Astrocyte of the cerebellum (primary cell): ENCODE results near the gene SH2D4B.

ENCODE experiments used
- DNase-seq: peaks from one replicate; pipeline ENCODE4 v3.0.0-alpha.2; 2011; ENCODE audit warnings: low read depth
- H3K4me3 ChIP-seq: 2 replicates; pipeline ENCODE4 v1.5.1; 2011; ENCODE audit warnings: mild to moderate bottlenecking, low read depth, low read length, moderate library complexity
- CTCF ChIP-seq: IDR thresholded peaks from 2 replicates; pipeline ENCODE4 v1.5.1; 2012; ENCODE audit warnings: low read length, low read depth, moderate library complexity, mild to moderate bottlenecking; ENCODE audit errors: missing control alignments
- in situ Hi-C: cut with HindIII; loops from 2 replicates; pipeline ENCODE4 v1.10.0; 2017; ENCODE audit warnings: low sequenced_read_pairs

The SH2D4B gene

DNA sequence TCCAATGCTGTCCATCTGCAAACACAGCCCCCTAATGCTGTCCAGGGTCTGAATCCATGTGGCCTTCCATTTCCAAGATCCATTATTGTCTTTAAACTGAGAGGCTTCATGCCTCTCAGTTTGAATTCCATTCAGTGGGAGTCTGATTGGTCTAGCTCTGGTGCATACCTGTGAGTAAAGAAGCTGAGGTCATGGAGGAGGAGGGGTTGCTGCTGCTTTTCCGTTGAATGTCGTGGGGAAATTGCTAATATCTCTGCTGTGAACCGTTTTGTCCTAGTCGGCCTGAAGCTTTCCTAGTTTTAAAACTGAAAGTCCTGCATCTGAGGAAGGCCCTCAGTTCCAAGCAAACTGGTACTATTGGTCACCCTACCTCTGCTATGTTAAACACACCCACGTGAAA lies 17.7 kb downstream of the SH2D4B start:
- H3K4me3 ChIP-seq: no peak overlapping the region
- DNase-seq: no peak
- TF ChIP-seq CTCF: no peak
- in situ Hi-C loops: no loop called here

DNA sequence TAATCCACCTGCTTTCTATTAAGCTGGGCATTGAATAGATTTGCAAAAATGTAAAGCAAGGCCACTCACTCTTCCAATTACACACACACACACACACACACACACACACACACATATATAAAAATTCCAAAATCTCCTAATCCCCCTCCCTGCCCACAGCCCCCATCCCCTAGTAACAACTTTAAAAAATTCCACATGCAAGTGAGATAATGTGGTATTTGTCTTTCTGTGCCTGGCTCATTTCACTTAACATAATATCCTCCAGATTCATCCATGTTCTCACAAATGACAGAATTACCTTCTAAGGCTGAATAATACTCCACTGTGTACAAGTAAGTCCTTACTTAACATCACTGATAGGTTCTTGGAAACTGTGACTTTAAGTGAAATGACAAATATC lies 24.2 kb downstream of the SH2D4B start:
- no peak overlapping the region for H3K4me3 ChIP-seq
- in situ Hi-C loops: loop anchor here (5.0 kb wide), 1 partner anchor 55 kb away; no protein-coding TSS in a partner anchor
- TF ChIP-seq CTCF: no peak
- no peak for DNase-seq

DNA sequence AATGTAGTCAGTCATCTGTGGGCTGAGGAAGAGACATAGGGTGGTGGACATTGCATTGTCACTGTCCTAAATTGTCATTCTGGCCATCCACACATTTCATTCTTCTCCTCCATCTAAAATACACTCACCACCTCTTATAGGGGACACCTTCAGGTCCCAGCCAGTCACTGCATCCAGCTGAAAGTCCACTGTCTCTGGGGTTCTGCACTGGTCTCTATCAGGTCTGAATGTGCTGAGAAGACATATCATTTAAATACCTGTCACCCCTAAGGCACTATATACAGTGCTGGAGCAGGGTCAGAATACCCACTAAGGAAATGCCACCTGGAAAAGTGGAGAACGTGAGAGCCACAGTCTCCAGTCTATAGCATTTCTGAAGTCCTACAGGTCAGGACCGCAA lies 29.6 kb downstream of the SH2D4B start:
- H3K4me3 ChIP-seq: no peak overlapping the region
- TF ChIP-seq CTCF: no peak
- DNase-seq: no peak
- in situ Hi-C loops: no loop called here

- H3K4me3 ChIP-seq: no peak overlapping the region
- in situ Hi-C loops: no loop called here
- DNase-seq: no peak
- TF ChIP-seq CTCF: no peak
These were observed 31.6 kb downstream of the SH2D4B start for GRCh38 chr10:80569131-80569895.

- no peak for TF ChIP-seq CTCF
- DNase-seq: no peak
- in situ Hi-C loops: no loop called here
- no peak overlapping the region for H3K4me3 ChIP-seq
These were observed 33.6 kb downstream of the SH2D4B start for GRCh38 chr10:80571352-80571751.

DNA sequence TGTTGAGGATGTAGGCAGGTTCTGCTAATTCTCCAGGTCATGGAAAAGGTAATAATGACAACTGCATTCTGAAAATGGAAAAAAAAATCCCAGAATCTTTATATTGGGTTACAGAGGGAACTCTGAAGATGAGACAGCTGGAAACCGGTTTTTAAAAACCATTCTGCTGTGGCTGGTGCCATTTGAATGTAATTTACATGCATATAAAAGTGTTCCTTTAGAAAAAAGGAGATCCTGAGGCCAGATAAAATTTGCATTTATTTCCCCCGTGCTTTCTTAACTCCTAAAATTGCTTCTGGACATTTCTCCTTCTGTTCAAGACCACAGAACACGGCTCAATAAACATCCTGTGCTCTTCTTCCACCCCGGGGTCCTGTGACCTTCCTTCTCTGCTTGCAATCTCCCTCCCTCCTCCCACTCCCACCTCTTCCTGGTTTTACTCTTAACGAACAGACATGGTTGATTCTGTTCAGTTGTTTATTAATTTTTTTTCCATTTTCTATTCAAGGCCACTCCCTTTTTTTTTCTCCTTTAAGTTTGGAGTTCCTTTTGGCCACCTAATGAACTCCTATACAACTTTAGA lies 41.6 kb downstream of the SH2D4B start:
- in situ Hi-C loops: no loop called here
- DNase-seq: no peak

More for the DNA sequence above, 41.6 kb downstream of the SH2D4B start:
- H3K4me3 ChIP-seq: no peak overlapping the region
- TF ChIP-seq CTCF: no peak
